HCT116 (cell line): ENCODE measurements around the gene FOXO3B. TPM values are rescaled to one million over a fixed set of nuclear protein-coding genes. Genes with fewer than 3 reads are reported as not detected.
"Not testable (repeated sequence)": the region's sequence is repeated elsewhere in the genome, so short reads cannot be mapped to it uniquely, and the experiment has no call there.

Experiments used
- ATAC-seq: fragments of 200-7000 bp; cut with Tn5 transposase; 2 replicates; pipeline ENCODE4 v1.9.1; 2020; ENCODE audit warnings: mild to moderate bottlenecking, moderate library complexity
- BruUV-seq: library from RNA; stranded (reverse); fragments of 400-500 nt; replicated peaks from 2 replicates; lab custom pipeline; 2021; lab: Mats Ljungman, UMichigan
- CTCF ChIA-PET: fragments of 300-600 bp; sonication (Branson Sonifier 250); formaldehyde crosslinking; loops from one replicate; lab custom pipeline; 2021; ENCODE audit warnings: antibody characterized with exemption; lab: Charles Lee
- POLR2A ChIA-PET: fragments of 300-600, 350-600 bp; sonication (Branson Sonifier 250); formaldehyde crosslinking; loops from one replicate; lab custom pipeline; 2021; ENCODE audit warnings: antibody characterized with exemption; lab: Charles Lee
- RAD21 ChIA-PET, 2 experiments: fragments of 300-600 bp; sonication (Branson Sonifier 250); formaldehyde crosslinking; loops; one replicate each; lab custom pipeline; 2023; ENCODE audit warnings: low total read pairs in 2 of 2; ENCODE audit not compliant: uncharacterized antibody in 2 of 2, unreplicated experiment in 2 of 2, low non-redundant PET in 1 of 2; lab: Charles Lee
- DNase-seq: peaks from one replicate; pipeline ENCODE4 v3.0.0-alpha.2; 2010; ENCODE audit warnings: low read depth, low spot score
- H2AFZ ChIP-seq: fragments of 200-600 bp; shearing (Covaris generic), sonication (generic); 2 replicates; pipeline ENCODE4 v1.6.1; 2017; ENCODE audit warnings: low read depth, mixed run types, mixed read lengths, antibody characterized with exemption, low read length; ENCODE audit not compliant: poor library complexity, severe bottlenecking
- H3K27ac ChIP-seq: 2 replicates; pipeline ENCODE4 v1.5.1; 2012; ENCODE audit warnings: low read depth, low read length
- H3K27me3 ChIP-seq: fragments of 200-600 bp; sonication (generic); 2 replicates; pipeline ENCODE4 v1.6.1; 2016; ENCODE audit warnings: mixed run types, low read length, mixed read lengths; ENCODE audit not compliant: insufficient read depth
- H3K36me3 ChIP-seq, 2 experiments: fragments of 200-500 bp in 1 of 2; fragments of 200-600 bp in 1 of 2; sonication (Bioruptor generic) in 1 of 2; sonication (generic) in 1 of 2; 2 replicates each; pipeline versions ENCODE4 v1.5.1 to v1.6.1; 2014 to 2016; ENCODE audit warnings: low read length in 2 of 2, inconsistent platforms in 1 of 2, mixed read lengths in 1 of 2, mixed run types in 1 of 2; ENCODE audit not compliant: insufficient read depth in 2 of 2, control insufficient read depth in 1 of 2
- H3K4me1 ChIP-seq, 2 experiments: fragments of 200-600 bp in 1 of 2; sonication (generic) in 1 of 2; 2 replicates each; pipeline versions ENCODE4 v1.5.1 to v1.6.1; 2012 to 2017; ENCODE audit warnings: low read length in 2 of 2, inconsistent platforms in 1 of 2, mild to moderate bottlenecking in 1 of 2, mixed read lengths in 1 of 2, mixed run types in 1 of 2, moderate library complexity in 1 of 2; ENCODE audit not compliant: insufficient read depth in 2 of 2, control insufficient read depth in 1 of 2
- H3K4me2 ChIP-seq: fragments of 200-600 bp; sonication (generic); 2 replicates; pipeline ENCODE4 v1.6.1; 2017; ENCODE audit warnings: mixed run types, low read length, mixed read lengths
- H3K4me3 ChIP-seq, 2 experiments: fragments of 200-600 bp in 1 of 2; sonication (generic) in 1 of 2; replicated peaks in 1 of 2; 2 replicates each; pipeline ENCODE4 v1.5.1; 2011 to 2016; ENCODE audit warnings: low read length in 2 of 2, control low read depth in 1 of 2, low read depth in 1 of 2, mild to moderate bottlenecking in 1 of 2, mixed read lengths in 1 of 2, mixed run types in 1 of 2
- H3K79me2 ChIP-seq: fragments of 200-600 bp; sonication (generic); 2 replicates; pipeline ENCODE4 v1.6.1; 2017; ENCODE audit warnings: mild to moderate bottlenecking, mixed run types, low read length, moderate library complexity, mixed read lengths; ENCODE audit not compliant: insufficient read depth
- H3K9ac ChIP-seq: fragments of 200-600 bp; sonication (generic); 2 replicates; pipeline ENCODE4 v1.6.1; 2016; ENCODE audit warnings: low read length, mixed read lengths
- H3K9me2 ChIP-seq: fragments of 200-600 bp; sonication (generic), shearing (Covaris generic); 2 replicates; pipeline ENCODE4 v1.6.1; 2017; ENCODE audit warnings: mixed run types, mild to moderate bottlenecking, moderate library complexity; ENCODE audit not compliant: insufficient read depth
- H3K9me3 ChIP-seq, 2 experiments: fragments of 200-500 bp in 1 of 2; fragments of 200-600 bp in 1 of 2; sonication (Bioruptor generic) in 1 of 2; sonication (generic) in 1 of 2; 2 replicates each; pipeline ENCODE4 v1.6.1; 2014 to 2017; ENCODE audit warnings: low read length in 2 of 2, mixed read lengths in 2 of 2, inconsistent platforms in 1 of 2, low read depth in 1 of 2, mild to moderate bottlenecking in 1 of 2, mixed run types in 1 of 2, moderate library complexity in 1 of 2; ENCODE audit not compliant: control insufficient read depth in 1 of 2, insufficient read depth in 1 of 2
- H4K20me1 ChIP-seq: fragments of 200-600 bp; sonication (generic), shearing (Covaris generic); 2 replicates; pipeline ENCODE4 v1.6.1; 2017; ENCODE audit warnings: mixed run types, mild to moderate bottlenecking, moderate library complexity; ENCODE audit not compliant: insufficient read depth
- intact Hi-C: fragments of 100-400 bp; cut with micrococcal nuclease; formaldehyde crosslinking; loops from 2 replicates; pipeline ENCODE4 v1.10.0; 2022
- total RNA-seq: library from RNA; stranded (reverse); gene quantifications from one replicate; pipeline ENCODE4 v1.2.1, GENCODE V29; 2021; ENCODE audit not compliant: unreplicated experiment

Gene FOXO3B
- total RNA-seq, 1 experiment from 2014 or later: 3.1 TPM

DNA sequence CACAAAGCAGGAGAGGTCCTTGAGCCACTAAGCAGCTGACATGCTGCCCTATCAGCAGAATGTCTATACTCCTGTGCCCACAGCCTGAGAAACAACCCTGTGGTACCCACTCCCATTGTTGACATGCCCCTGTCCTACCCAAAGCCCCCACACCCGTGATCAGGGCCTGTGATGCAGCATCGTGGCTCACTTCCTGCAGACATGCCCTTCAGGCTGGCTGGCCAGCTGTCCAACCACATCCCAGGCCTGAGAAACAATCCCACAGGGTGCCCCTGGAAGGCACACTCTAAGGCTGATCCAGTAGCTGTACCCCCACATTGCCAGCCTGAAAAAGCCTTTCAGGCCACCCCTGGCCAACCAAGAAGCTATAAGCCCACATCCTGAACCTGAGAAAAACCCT, 13.0 kb upstream of the FOXO3B start:
- H3K79me2 ChIP-seq, RAD21 ChIA-PET, BruUV-seq, POLR2A ChIA-PET, CTCF ChIA-PET, H4K20me1 ChIP-seq, H3K9me3 ChIP-seq, DNase-seq, H3K27me3 ChIP-seq, intact Hi-C loops, H3K9me2 ChIP-seq, H3K4me2 ChIP-seq, H3K9ac ChIP-seq, ATAC-seq, H3K27ac ChIP-seq, H3K36me3 ChIP-seq, H2AFZ ChIP-seq, H3K4me3 ChIP-seq, H3K4me1 ChIP-seq: not testable (repeated sequence)

GRCh38 chr17:18682668-18683067, 554 bp upstream of the FOXO3B start:
- RAD21 ChIA-PET, intact Hi-C loops, POLR2A ChIA-PET, H2AFZ ChIP-seq, H3K4me3 ChIP-seq, H3K27me3 ChIP-seq, H3K4me1 ChIP-seq, H3K79me2 ChIP-seq, H3K9me3 ChIP-seq, H3K27ac ChIP-seq, H3K9ac ChIP-seq, H4K20me1 ChIP-seq, H3K36me3 ChIP-seq, H3K9me2 ChIP-seq, DNase-seq, CTCF ChIA-PET: not testable (repeated sequence)
- H3K4me2 ChIP-seq: peak overlapping the region; percentile 33
- 0 out of 2 replicates have a peak, but pooled peaks have one; percentile 39 for ATAC-seq
- TSS peak; percentile 70 for BruUV-seq

DNA sequence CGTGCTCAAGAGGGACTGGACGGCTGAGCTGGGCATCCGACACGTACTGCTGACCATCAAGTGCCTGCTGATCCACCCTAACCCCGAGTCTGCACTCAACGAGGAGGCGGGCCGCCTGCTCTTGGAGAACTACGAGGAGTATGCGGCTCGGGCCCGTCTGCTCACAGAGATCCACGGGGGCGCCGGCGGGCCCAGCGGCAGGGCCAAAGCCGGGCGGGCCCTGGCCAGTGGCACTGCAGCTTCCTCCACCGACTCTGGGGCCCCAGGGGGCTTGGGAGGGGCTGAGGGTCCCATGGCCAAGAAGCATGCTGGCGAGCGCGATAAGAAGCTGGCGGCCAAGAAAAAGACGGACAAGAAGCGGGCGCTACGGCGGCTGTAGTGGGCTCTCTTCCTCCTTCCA, 4.7 kb downstream of the FOXO3B start:
- RAD21 ChIA-PET, BruUV-seq, H3K9me2 ChIP-seq, DNase-seq, ATAC-seq, H3K9me3 ChIP-seq, CTCF ChIA-PET, H3K27me3 ChIP-seq, intact Hi-C loops, H3K4me2 ChIP-seq, H3K9ac ChIP-seq, H3K27ac ChIP-seq, H3K79me2 ChIP-seq, H3K4me3 ChIP-seq, H2AFZ ChIP-seq, POLR2A ChIA-PET, H4K20me1 ChIP-seq, H3K36me3 ChIP-seq, H3K4me1 ChIP-seq: not testable (repeated sequence)

- H3K4me1 ChIP-seq, POLR2A ChIA-PET, H3K27me3 ChIP-seq, intact Hi-C loops, H3K27ac ChIP-seq, BruUV-seq, H3K9me2 ChIP-seq, ATAC-seq, H3K36me3 ChIP-seq, H3K4me3 ChIP-seq, RAD21 ChIA-PET, CTCF ChIA-PET, DNase-seq, H4K20me1 ChIP-seq, H2AFZ ChIP-seq, H3K4me2 ChIP-seq, H3K79me2 ChIP-seq, H3K9ac ChIP-seq, H3K9me3 ChIP-seq: not testable (repeated sequence)
Measured at GRCh38 chr17:18676928-18677327, 5.2 kb downstream of the FOXO3B start.
